Vagina (tissue), 2 donors: ENCODE data around the gene UPK1B. TPM values are rescaled to one million over a fixed set of nuclear protein-coding genes. Genes with fewer than 3 reads are reported as not detected.
"Not testable (repeated sequence)": the region's sequence is repeated elsewhere in the genome, so short reads cannot be mapped to it uniquely, and the experiment has no call there.

Experiments
- DNase-seq, 2 donors: peaks; one replicate each; pipeline ENCODE4 v3.0.0-alpha.2; 2017; ENCODE audit errors: extremely low spot score in 2 of 2
- H3K27ac ChIP-seq: fragments of 200-600 bp; sonication (generic); one replicate; pipeline ENCODE4 v1.5.1; 2019
- H3K27me3 ChIP-seq: fragments of 200-600 bp; sonication (generic); one replicate; pipeline ENCODE4 v1.5.1; 2019
- H3K36me3 ChIP-seq, 2 donors: fragments of 200-600 bp; sonication (generic); one replicate each; pipeline ENCODE4 v1.5.1; 2017 to 2019
- H3K4me1 ChIP-seq: fragments of 200-600 bp; sonication (generic); one replicate; pipeline ENCODE4 v1.5.1; 2019
- H3K4me3 ChIP-seq, 2 donors: fragments of 200-600 bp; sonication (generic); 1 replicate in 1 of 2; 2 replicates in 1 of 2; pipeline ENCODE4 v1.5.1; 2016 to 2019
- H3K9me3 ChIP-seq: fragments of 200-600 bp; sonication (generic); one replicate; pipeline ENCODE4 v1.5.1; 2019
- POLR2A ChIP-seq, 2 donors: fragments of 450-650 bp; IDR thresholded peaks; one replicate each; pipeline ENCODE4 v1.6.1; 2017; ENCODE audit warnings: antibody characterized with exemption in 2 of 2, mild to moderate bottlenecking in 2 of 2, moderate library complexity in 2 of 2
- POLR2AphosphoS5 ChIP-seq, 2 donors: sonication (generic); formaldehyde crosslinking; IDR thresholded peaks; one replicate each; pipeline ENCODE4 v1.9.0; 2017; ENCODE audit warnings: antibody characterized with exemption in 2 of 2, mild to moderate bottlenecking in 2 of 2, low read depth in 1 of 2; ENCODE audit not compliant: insufficient read depth in 1 of 2
- intact Hi-C: fragments of 100-400 bp; cut with DNase I; formaldehyde crosslinking; loops from one replicate; pipeline ENCODE4 v1.15.1; 2023
- total RNA-seq: library from RNA; depleted of rRNA; stranded (reverse); fragments of >200 nt; gene quantifications from one replicate; pipeline ENCODE4 v1.2.3, GENCODE V29; 2016
- TF ChIP-seq, protein P1 (sequence below), 3 experiments: fragments of 450-650 bp in 2 of 3; fragments of 200-600 bp in 1 of 3; sonication (generic) in 1 of 3; IDR thresholded peaks; one replicate each; pipeline ENCODE4 v1.5.1; 2017 to 2019; ENCODE audit warnings: antibody characterized with exemption in 3 of 3, mild to moderate bottlenecking in 2 of 3, moderate library complexity in 2 of 3

UPK1B gene
- not detected for total RNA-seq

DNA sequence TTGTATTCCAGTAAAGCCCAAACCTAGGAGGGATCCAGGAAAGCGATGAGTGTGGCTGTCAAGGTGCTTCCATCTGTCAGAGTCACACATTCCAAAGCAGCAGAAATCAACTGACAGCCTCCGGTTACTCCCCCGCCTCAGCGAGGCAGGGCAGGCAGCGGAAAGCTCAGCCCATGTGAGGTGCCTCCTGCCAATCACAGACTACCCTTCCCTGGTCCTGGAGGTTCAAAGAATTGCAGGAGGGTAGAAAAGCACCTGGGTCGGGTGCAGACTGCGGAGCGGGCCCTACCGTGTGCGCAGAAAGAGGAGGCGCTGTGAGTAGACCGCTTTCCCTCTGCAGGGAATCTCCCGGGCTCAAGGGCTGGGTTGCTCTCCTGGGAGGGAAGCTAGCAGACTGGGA, at the start of gene UPK1B:
TSS of gene UPK1B (plus strand) at position 274 of the 400 bp plus-strand sequence. CDS start 13,144 bp downstream, outside the sequence.
- intact Hi-C loops, result no loop called here
- no peaks in the 10 kb centered on the region for H3K9me3 ChIP-seq
- no peak for TF ChIP-seq POLR2AphosphoS5 (IDR thresholded peaks at IDR 0.05; ENCODE audit: insufficient read depth in 1 of 2, low read depth in 1 of 2)
- TF ChIP-seq, protein P1, sequence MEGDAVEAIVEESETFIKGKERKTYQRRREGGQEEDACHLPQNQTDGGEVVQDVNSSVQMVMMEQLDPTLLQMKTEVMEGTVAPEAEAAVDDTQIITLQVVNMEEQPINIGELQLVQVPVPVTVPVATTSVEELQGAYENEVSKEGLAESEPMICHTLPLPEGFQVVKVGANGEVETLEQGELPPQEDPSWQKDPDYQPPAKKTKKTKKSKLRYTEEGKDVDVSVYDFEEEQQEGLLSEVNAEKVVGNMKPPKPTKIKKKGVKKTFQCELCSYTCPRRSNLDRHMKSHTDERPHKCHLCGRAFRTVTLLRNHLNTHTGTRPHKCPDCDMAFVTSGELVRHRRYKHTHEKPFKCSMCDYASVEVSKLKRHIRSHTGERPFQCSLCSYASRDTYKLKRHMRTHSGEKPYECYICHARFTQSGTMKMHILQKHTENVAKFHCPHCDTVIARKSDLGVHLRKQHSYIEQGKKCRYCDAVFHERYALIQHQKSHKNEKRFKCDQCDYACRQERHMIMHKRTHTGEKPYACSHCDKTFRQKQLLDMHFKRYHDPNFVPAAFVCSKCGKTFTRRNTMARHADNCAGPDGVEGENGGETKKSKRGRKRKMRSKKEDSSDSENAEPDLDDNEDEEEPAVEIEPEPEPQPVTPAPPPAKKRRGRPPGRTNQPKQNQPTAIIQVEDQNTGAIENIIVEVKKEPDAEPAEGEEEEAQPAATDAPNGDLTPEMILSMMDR (IDR thresholded peaks at IDR 0.05), result no peak
- TF ChIP-seq POLR2A (IDR thresholded peaks at IDR 0.05), result no peak
- H3K36me3 ChIP-seq, result no peaks in the 10 kb centered on the region
- H3K27me3 ChIP-seq, result no peaks in the 10 kb centered on the region
- DNase-seq, result no peak
- H3K4me1 ChIP-seq, result no peaks in the 10 kb centered on the region
- no peak within 1 kb of the TSS for H3K27ac ChIP-seq
- no peak within 1 kb of the TSS for H3K4me3 ChIP-seq

DNA sequence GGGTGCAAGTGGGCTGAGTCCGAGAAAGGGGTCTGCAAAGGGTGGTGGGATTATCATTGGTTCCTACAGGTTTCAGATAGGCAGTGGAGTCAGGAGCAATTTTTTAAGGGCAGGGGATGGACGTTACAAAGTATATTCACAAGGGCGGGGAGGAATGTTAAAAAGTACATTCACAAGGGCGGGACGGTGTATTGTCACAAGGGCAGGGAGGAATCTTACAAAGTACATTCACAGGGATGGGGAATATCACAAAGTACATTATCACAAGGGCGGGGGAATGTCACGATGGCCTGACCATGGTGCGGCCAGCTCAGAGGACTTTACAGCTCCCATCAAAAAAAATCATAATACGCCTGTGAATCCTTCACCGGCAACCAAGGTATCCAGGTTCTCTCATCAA, 48.1 kb upstream of the UPK1B start:
- intact Hi-C loops, result no loop called here
- no peaks in the 10 kb centered on the region for H3K27me3 ChIP-seq
- H3K36me3 ChIP-seq, result no peaks in the 10 kb centered on the region
- H3K4me3 ChIP-seq, result no peak overlapping the region
- no peaks in the 10 kb centered on the region for H3K9me3 ChIP-seq
- no peak overlapping the region for H3K27ac ChIP-seq
- no peak for DNase-seq
- no peak for TF ChIP-seq POLR2AphosphoS5 (IDR thresholded peaks at IDR 0.05; ENCODE audit: insufficient read depth in 1 of 2, low read depth in 1 of 2)
- TF ChIP-seq POLR2A (IDR thresholded peaks at IDR 0.05), result no peak
- TF ChIP-seq, protein P1 (IDR thresholded peaks at IDR 0.05), result no peak
- no peaks in the 10 kb centered on the region for H3K4me1 ChIP-seq

DNA sequence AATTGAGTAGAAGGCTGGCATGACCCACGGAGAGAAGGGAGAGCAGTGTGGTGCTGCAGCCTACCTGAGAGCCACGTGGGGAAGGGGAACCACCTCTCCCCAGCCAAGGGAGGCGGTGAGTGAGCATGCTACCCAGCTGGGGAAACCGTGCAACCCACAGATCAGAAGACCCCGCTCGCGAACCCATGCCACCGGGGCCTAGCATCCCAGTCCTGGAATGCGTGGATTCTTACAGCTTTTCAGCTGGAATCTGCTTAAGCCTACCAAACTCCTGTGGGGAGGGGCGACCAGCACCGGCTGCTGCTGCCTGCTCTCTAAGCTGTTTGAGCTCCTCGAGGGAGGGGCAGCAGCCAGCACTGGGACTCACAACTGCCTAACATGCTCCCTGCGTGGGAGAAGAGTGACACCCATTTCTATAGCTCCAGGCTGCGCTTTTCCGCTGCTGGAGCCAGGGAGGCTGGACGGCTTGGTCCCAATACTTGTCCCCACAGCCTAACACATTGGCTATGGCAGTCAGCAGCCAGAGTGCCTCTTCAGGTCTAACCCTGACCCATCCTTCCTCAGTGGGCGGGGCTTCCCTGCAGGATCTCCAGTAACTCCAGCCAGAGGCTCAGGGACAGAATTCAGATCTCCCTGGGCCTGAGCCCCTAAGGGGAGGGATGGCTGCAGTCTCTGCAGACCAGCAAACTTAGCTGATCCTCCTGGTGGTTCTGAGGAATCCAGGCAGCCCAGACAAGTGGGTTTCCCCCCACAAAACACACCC, 47.5 kb upstream of the UPK1B start:
- no peak for TF ChIP-seq POLR2A (IDR thresholded peaks at IDR 0.05)
- TF ChIP-seq POLR2AphosphoS5 (IDR thresholded peaks at IDR 0.05; ENCODE audit: insufficient read depth in 1 of 2, low read depth in 1 of 2), result no peak
- TF ChIP-seq, protein P1 (IDR thresholded peaks at IDR 0.05), result no peak
- Histone ChIP-seq H3K27me3 (no peaks in the 10 kb centered on the region), H3K4me1 (no peaks in the 10 kb centered on the region), H3K27ac (no peak overlapping the region), H3K9me3 (no peaks in the 10 kb centered on the region), H3K36me3 (no peaks in the 10 kb centered on the region), H3K4me3 (no peak overlapping the region)
- DNase-seq, result no peak
- intact Hi-C loops, result no loop called here

DNA sequence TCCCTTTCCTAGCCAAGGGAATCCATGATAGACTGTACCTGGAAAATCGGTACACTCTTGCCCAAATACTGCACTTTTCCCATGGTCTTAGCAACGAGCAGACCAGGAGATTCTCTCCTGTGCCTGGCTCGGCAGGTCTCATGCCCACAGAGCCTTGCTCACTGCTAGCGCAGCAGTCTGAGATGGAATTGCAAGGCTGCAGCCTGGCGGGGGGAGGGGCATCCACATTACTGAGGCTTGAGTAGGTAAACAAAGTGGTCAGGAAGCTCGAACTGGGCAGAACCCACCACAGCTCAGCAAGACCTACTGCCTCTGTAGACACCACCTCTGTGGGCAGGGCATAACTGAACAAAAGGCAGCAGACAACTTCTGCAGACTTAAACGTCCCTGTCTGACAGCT, 43.1 kb upstream of the UPK1B start:
- H3K36me3 ChIP-seq, DNase-seq, intact Hi-C loops: not testable (repeated sequence)

DNA sequence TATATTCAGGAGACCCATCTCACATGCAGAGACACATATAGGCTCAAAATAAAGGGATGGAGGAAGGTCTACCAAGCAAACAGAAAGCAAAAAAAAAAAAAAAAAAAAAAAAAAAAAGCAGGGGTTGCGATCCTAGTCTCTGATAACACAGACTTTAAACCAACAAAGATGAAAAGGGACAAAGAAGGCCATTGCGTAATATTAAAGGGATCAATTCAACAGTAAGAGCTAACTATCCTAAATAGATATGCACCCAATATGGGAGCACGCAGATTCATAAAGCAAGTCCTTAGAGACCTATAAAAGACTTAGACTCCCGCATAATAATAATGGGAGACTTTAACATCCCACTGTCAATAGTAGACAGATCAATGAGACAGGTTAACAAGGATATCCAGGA, 41.1 kb upstream of the UPK1B start:
- H3K27ac ChIP-seq, H3K4me3 ChIP-seq, H3K9me3 ChIP-seq, intact Hi-C loops, H3K4me1 ChIP-seq, H3K27me3 ChIP-seq, H3K36me3 ChIP-seq, DNase-seq: not testable (repeated sequence)

More for the DNA sequence above, 43.1 kb upstream of the UPK1B start:
- not testable (repeated sequence) for H3K9me3 ChIP-seq, H3K27me3 ChIP-seq, H3K4me1 ChIP-seq, H3K27ac ChIP-seq, H3K4me3 ChIP-seq

DNA sequence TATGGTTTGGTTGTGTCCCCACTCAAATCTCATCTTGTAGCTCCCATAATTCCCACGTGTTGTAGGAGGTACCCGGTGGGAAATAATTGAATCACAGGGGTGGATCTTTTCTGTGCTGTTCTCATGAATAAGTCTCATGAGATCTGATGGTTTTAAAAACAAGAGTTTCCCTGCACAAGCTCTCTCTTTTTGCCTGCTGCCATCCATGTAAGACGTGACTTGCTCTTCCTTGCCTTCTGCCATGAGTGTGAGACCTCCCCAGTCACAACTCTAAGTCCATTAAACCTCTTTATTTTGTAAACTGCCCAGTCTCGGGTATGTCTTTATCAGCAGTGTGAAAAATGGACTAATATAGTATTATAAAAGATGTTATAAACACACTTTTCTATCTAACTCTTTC, 34.0 kb upstream of the UPK1B start:
- DNase-seq, H3K4me1 ChIP-seq, H3K27me3 ChIP-seq, H3K9me3 ChIP-seq, H3K36me3 ChIP-seq, H3K4me3 ChIP-seq, H3K27ac ChIP-seq, intact Hi-C loops: not testable (repeated sequence)
